Upper lobe of right lung (tissue), 1 donor: ENCODE results near the gene PCDHGA6. TPM values are rescaled to one million over a fixed set of nuclear protein-coding genes. Genes with fewer than 3 reads are reported as not detected.
"Not testable (repeated sequence)": the region's sequence is repeated elsewhere in the genome, so short reads cannot be mapped to it uniquely, and the experiment has no call there.

ENCODE experiments used
- ATAC-seq: fragments of 200-7000 bp; cut with Tn5 transposase; one replicate; pipeline ENCODE4 v1.9.1; 2020; ENCODE audit warnings: mild to moderate bottlenecking, moderate library complexity
- DNase-seq: peaks from one replicate; pipeline ENCODE4 v3.0.0-alpha.2; 2020
- H3K27ac ChIP-seq: fragments of 200-600 bp; one replicate; pipeline ENCODE4 v1.8.0; 2022
- H3K27me3 ChIP-seq: fragments of 200-600 bp; one replicate; pipeline ENCODE4 v1.8.0; 2022; ENCODE audit warnings: mild to moderate bottlenecking
- H3K36me3 ChIP-seq: fragments of 200-600 bp; one replicate; pipeline ENCODE4 v1.8.0; 2022
- H3K4me1 ChIP-seq: fragments of 200-600 bp; one replicate; pipeline ENCODE4 v1.8.0; 2022
- H3K4me3 ChIP-seq: fragments of 200-600 bp; one replicate; pipeline ENCODE4 v1.8.0; 2022; ENCODE audit warnings: mild to moderate bottlenecking
- H3K9me3 ChIP-seq: fragments of 200-600 bp; one replicate; pipeline ENCODE4 v1.8.0; 2022
- intact Hi-C: fragments of 100-400 bp; cut with DNase I; formaldehyde crosslinking; loops from one replicate; pipeline ENCODE4 v1.11.0; 2022
- total RNA-seq: library from RNA; stranded (reverse); fragmentation: NEBNext Ultra II Directional; extraction: Animal tissue kit (Norgen Biotek cat#: 25700); gene quantifications from one replicate; pipeline ENCODE4 v1.2.1, GENCODE V29; 2021
- TF ChIP-seq, protein P1 (sequence below): fragments of 200-600 bp; IDR thresholded peaks from one replicate; pipeline ENCODE4 v1.8.0; 2022; ENCODE audit warnings: antibody characterized with exemption
- donor health status: DM: no; HTN: yes; CAD: no; lungs with severe emphysema.

Gene PCDHGA6
- total RNA-seq, 1 donor from 2014 or later = 3.9 TPM

GRCh38 chr5:141374627-141375026 lies 936 bp downstream of the PCDHGA6 start:
- intact Hi-C loops = no loop called here
- Histone ChIP-seq H3K9me3 (peaks cover 36% of the 10 kb centered on the region), H3K4me1 (no peaks in the 10 kb centered on the region), H3K27ac (no peak overlapping the region), H3K27me3 (peaks cover 7% of the 10 kb centered on the region), H3K4me3 (no peak overlapping the region), H3K36me3 (no peaks in the 10 kb centered on the region)
- DNase-seq (no peak), ATAC-seq (no peak)
- TF ChIP-seq, protein P1, sequence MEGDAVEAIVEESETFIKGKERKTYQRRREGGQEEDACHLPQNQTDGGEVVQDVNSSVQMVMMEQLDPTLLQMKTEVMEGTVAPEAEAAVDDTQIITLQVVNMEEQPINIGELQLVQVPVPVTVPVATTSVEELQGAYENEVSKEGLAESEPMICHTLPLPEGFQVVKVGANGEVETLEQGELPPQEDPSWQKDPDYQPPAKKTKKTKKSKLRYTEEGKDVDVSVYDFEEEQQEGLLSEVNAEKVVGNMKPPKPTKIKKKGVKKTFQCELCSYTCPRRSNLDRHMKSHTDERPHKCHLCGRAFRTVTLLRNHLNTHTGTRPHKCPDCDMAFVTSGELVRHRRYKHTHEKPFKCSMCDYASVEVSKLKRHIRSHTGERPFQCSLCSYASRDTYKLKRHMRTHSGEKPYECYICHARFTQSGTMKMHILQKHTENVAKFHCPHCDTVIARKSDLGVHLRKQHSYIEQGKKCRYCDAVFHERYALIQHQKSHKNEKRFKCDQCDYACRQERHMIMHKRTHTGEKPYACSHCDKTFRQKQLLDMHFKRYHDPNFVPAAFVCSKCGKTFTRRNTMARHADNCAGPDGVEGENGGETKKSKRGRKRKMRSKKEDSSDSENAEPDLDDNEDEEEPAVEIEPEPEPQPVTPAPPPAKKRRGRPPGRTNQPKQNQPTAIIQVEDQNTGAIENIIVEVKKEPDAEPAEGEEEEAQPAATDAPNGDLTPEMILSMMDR = no peak

DNA sequence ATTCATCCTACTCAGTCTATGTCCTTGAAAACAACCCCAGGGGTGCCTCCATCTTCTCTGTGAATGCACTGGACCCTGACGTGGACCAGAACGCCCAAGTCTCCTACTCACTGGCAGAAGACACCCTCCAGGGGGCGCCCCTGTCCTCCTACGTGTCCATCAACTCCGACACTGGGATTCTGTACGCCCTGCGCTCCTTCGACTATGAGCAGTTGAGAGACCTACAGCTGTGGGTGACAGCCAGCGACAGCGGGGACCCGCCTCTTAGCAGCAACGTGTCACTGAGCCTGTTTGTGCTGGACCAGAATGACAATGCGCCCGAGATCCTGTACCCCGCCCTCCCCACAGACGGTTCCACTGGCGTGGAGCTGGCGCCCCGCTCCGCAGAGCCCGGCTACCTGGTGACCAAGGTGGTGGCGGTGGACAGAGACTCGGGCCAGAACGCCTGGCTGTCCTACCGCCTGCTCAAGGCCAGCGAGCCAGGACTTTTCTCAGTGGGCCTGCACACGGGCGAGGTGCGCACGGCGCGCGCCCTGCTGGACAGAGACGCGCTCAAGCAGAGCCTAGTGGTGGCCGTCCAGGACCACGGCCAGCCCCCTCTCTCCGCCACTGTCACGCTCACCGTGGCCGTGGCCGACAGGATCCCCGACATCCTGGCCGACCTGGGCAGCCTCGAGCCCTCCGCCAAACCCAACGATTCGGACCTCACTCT lies 1.9 kb downstream of the PCDHGA6 start:
- H3K4me1 ChIP-seq, H3K27ac ChIP-seq, intact Hi-C loops, ATAC-seq, H3K4me3 ChIP-seq, H3K36me3 ChIP-seq, DNase-seq, H3K27me3 ChIP-seq: not testable (repeated sequence)
- peaks cover 41% of the 10 kb centered on the region for H3K9me3 ChIP-seq

- TF ChIP-seq, protein P1 = peak; percentile 13
- intact Hi-C loops = no loop called here
- peaks cover 11% of the 10 kb centered on the region for H3K27me3 ChIP-seq
- H3K4me1 ChIP-seq = no peaks in the 10 kb centered on the region
- ATAC-seq = peak; percentile 29
- H3K27ac ChIP-seq = no peak within 1 kb of the TSS
- H3K4me3 ChIP-seq = peak within 1 kb of the TSS; percentile 20
- H3K9me3 ChIP-seq = peaks cover 23% of the 10 kb centered on the region
- no peak for DNase-seq
- H3K36me3 ChIP-seq = no peaks in the 10 kb centered on the region
Measured at GRCh38 chr5:141382469-141383294, 9.0 kb downstream of the PCDHGA6 start, which contains the start of gene PCDHGA7. PCDHGA7 (plus strand) TSS chr5:141382742; CDS start chr5:141382900, 158 bp downstream.

DNA sequence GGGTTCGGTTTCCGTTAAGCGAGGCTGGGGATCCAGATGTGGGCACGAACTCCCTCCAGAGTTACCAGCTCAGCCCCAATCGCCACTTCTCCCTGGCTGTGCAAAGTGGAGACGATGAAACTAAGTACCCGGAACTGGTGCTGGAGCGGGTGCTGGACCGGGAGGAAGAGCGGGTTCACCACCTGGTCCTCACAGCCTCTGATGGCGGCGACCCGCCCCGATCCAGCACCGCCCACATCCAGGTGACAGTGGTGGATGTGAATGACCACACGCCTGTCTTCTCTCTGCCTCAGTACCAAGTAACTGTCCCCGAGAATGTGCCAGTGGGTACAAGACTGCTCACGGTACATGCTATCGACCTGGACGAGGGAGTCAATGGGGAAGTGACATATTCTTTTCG lies 9.7 kb downstream of the PCDHGA6 start:
- peaks cover 11% of the 10 kb centered on the region for H3K27me3 ChIP-seq
- no peaks in the 10 kb centered on the region for H3K4me1 ChIP-seq
- no peaks in the 10 kb centered on the region for H3K36me3 ChIP-seq
- H3K4me3 ChIP-seq = no peak overlapping the region
- intact Hi-C loops = no loop called here
- ATAC-seq = no peak
- TF ChIP-seq, protein P1 = no peak
- peaks cover 19% of the 10 kb centered on the region for H3K9me3 ChIP-seq
- DNase-seq = no peak
- no peak overlapping the region for H3K27ac ChIP-seq

GRCh38 chr5:141384471-141385267 lies 11.0 kb downstream of the PCDHGA6 start:
- Histone ChIP-seq H3K9me3 (peaks cover 24% of the 10 kb centered on the region), H3K4me1 (no peaks in the 10 kb centered on the region), H3K27ac (no peak overlapping the region), H3K4me3 (no peak overlapping the region), H3K36me3 (no peaks in the 10 kb centered on the region), H3K27me3 (peaks cover 11% of the 10 kb centered on the region)
- intact Hi-C loops = no loop called here
- TF ChIP-seq, protein P1 = no peak
- DNase-seq (no peak), ATAC-seq (no peak)
